WTC11 (cell line): Measurements from ENCODE around the gene TNFSF15. TPM values are rescaled to one million over a fixed set of nuclear protein-coding genes. Genes with fewer than 3 reads are reported as not detected.
A peak's percentile ranks its signal among the peaks of the same experiment; 100 is the strongest.

Experiments
- ATAC-seq: fragments of 200-7000 bp; cut with Tn5 transposase; 2 replicates; pipeline ENCODE4 v1.10.0; 2021; ENCODE audit warnings: mild to moderate bottlenecking, moderate library complexity
- CTCF ChIA-PET: fragments of 300-600 bp; sonication (Branson Sonifier 250); formaldehyde crosslinking; loops from one replicate; lab custom pipeline; 2021; ENCODE audit warnings: antibody characterized with exemption; lab: Charles Lee
- POLR2A ChIA-PET: fragments of 350-600 bp; sonication (Branson Sonifier 250); formaldehyde crosslinking; loops from one replicate; lab custom pipeline; 2021; ENCODE audit warnings: antibody characterized with exemption; lab: Charles Lee
- DNase-seq: peaks from one replicate; pipeline ENCODE4 v3.0.0; 2021; ENCODE audit warnings: low spot score
- H3K27ac Mint-ChIP-seq: 2 replicates; pipeline ENCODE4 v1.8.0; 2021; ENCODE audit warnings: mixed read lengths
- H3K27me3 Mint-ChIP-seq: 2 replicates; pipeline ENCODE4 v1.8.0; 2021; ENCODE audit warnings: low read depth, mild to moderate bottlenecking, moderate library complexity, mixed read lengths
- H3K36me3 Mint-ChIP-seq: 2 replicates; pipeline ENCODE4 v1.8.0; 2021; ENCODE audit warnings: mixed read lengths
- H3K4me1 Mint-ChIP-seq: 2 replicates; pipeline ENCODE4 v1.8.0; 2022; ENCODE audit warnings: mixed read lengths
- H3K4me3 Mint-ChIP-seq: 2 replicates; pipeline ENCODE4 v1.8.0; 2021; ENCODE audit warnings: mild to moderate bottlenecking, moderate library complexity, mixed read lengths
- H3K9me3 Mint-ChIP-seq: 2 replicates; pipeline ENCODE4 v1.8.0; 2021; ENCODE audit warnings: mixed read lengths
- ATF1 ChIP-seq: sonication (generic); formaldehyde crosslinking; IDR thresholded peaks from 2 replicates; pipeline ENCODE4 v1.8.1; 2023; ENCODE audit warnings: mild to moderate bottlenecking, moderate library complexity, missing genetic modification reagents
- CREB1 ChIP-seq: sonication (generic); formaldehyde crosslinking; IDR thresholded peaks from 2 replicates; pipeline ENCODE4 v1.8.0; 2023; ENCODE audit warnings: mild to moderate bottlenecking, missing genetic modification reagents
- CREM ChIP-seq: sonication (generic); formaldehyde crosslinking; IDR thresholded peaks from 2 replicates; pipeline ENCODE4 v1.8.1; 2022; ENCODE audit warnings: mild to moderate bottlenecking, missing genetic modification reagents, moderate library complexity
- FOXJ3 ChIP-seq: sonication (generic); formaldehyde crosslinking; IDR thresholded peaks from 2 replicates; pipeline ENCODE4 v1.9.0; 2021; ENCODE audit warnings: missing genetic modification reagents, mild to moderate bottlenecking, borderline replicate concordance
- NR2C2 ChIP-seq: sonication (generic); formaldehyde crosslinking; IDR thresholded peaks from 2 replicates; pipeline ENCODE4 v1.8.0; 2022; ENCODE audit warnings: mild to moderate bottlenecking, missing genetic modification reagents
- RELA ChIP-seq: sonication (generic); formaldehyde crosslinking; IDR thresholded peaks from 2 replicates; pipeline ENCODE4 v1.8.1; 2022; ENCODE audit warnings: missing genetic modification reagents, mild to moderate bottlenecking, borderline replicate concordance
- RORB ChIP-seq: fragments of 250-450 bp; sonication (Bioruptor Pico); IDR thresholded peaks from 2 replicates; pipeline ENCODE4 v1.9.0; 2021; ENCODE audit warnings: mild to moderate bottlenecking
- SMAD4 ChIP-seq: sonication (generic); formaldehyde crosslinking; IDR thresholded peaks from 2 replicates; pipeline ENCODE4 v1.8.0; 2022; ENCODE audit warnings: mild to moderate bottlenecking, missing genetic modification reagents
- USF1 ChIP-seq: sonication (generic); formaldehyde crosslinking; IDR thresholded peaks from 2 replicates; pipeline ENCODE4 v1.8.0; 2022; ENCODE audit warnings: mild to moderate bottlenecking, missing genetic modification reagents
- ZBTB21 ChIP-seq: sonication (generic); formaldehyde crosslinking; IDR thresholded peaks from 2 replicates; pipeline ENCODE4 v1.8.1; 2023; ENCODE audit warnings: mild to moderate bottlenecking, missing genetic modification reagents, borderline replicate concordance
- ZNF138 ChIP-seq: sonication (generic); formaldehyde crosslinking; conservative IDR thresholded peaks from 2 replicates; pipeline ENCODE4 v1.8.1; 2022; ENCODE audit warnings: mild to moderate bottlenecking, moderate library complexity, missing genetic modification reagents
- ZNF219 ChIP-seq: sonication (generic); formaldehyde crosslinking; IDR thresholded peaks from 2 replicates; pipeline ENCODE4 v1.8.0; 2023; ENCODE audit warnings: missing genetic modification reagents, mild to moderate bottlenecking, borderline replicate concordance
- total RNA-seq: library from RNA; stranded (reverse); gene quantifications from 3 replicates; pipeline ENCODE4 v1.2.3, GENCODE V29; 2021
- TF ChIP-seq, protein P1 (sequence below): sonication (generic); formaldehyde crosslinking; IDR thresholded peaks from 2 replicates; pipeline ENCODE4 v1.8.1; 2022; ENCODE audit warnings: low read depth, mild to moderate bottlenecking, moderate library complexity, missing genetic modification reagents, borderline replicate concordance
- TF ChIP-seq, protein P2 (sequence below): fragments of 250-450 bp; sonication (Bioruptor Pico); conservative IDR thresholded peaks from 2 replicates; pipeline ENCODE4 v1.9.0; 2021; ENCODE audit warnings: mild to moderate bottlenecking
- TF ChIP-seq, protein P3 (sequence below): fragments of 250-450 bp; sonication (Bioruptor Pico); IDR thresholded peaks from 2 replicates; pipeline ENCODE4 v1.9.0; 2021; ENCODE audit warnings: mild to moderate bottlenecking, borderline replicate concordance

The TNFSF15 gene
- total RNA-seq, 1 experiment from 2014 or later, result 0.11 TPM

GRCh38 chr9:114737847-114738246, 68.0 kb downstream of the TNFSF15 start (continued):
- TF ChIP-seq, protein P1, sequence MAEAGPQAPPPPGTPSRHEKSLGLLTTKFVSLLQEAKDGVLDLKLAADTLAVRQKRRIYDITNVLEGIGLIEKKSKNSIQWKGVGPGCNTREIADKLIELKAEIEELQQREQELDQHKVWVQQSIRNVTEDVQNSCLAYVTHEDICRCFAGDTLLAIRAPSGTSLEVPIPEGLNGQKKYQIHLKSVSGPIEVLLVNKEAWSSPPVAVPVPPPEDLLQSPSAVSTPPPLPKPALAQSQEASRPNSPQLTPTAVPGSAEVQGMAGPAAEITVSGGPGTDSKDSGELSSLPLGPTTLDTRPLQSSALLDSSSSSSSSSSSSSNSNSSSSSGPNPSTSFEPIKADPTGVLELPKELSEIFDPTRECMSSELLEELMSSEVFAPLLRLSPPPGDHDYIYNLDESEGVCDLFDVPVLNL (CRISPR knock-in tag), result no peak
- TF ChIP-seq ZNF138 (CRISPR knock-in tag), result no peak

GRCh38 chr9:114737118-114737517, 68.7 kb downstream of the TNFSF15 start:
- ChIA-PET CTCF (interaction anchor here (1.5 to 5.5 kb wide), 5 partner anchors 56 to 277 kb away, joined by 4 to 67 read pairs (median 6); no protein-coding TSS in a partner anchor), POLR2A (no interaction called here)
- no peak overlapping the region for H3K4me3 Mint-ChIP-seq
- ATAC-seq, result peak; percentile 47
- no peaks in the 10 kb centered on the region for H3K4me1 Mint-ChIP-seq
- no peak for TF ChIP-seq RELA (CRISPR knock-in tag)
- no peak for TF ChIP-seq CREM (CRISPR knock-in tag)
- no peak for TF ChIP-seq ZBTB21 (CRISPR knock-in tag)
- no peak for TF ChIP-seq ZNF219 (CRISPR knock-in tag)
- no peak for TF ChIP-seq USF1 (CRISPR knock-in tag)
- TF ChIP-seq RORB (CRISPR knock-in tag), result no peak
- TF ChIP-seq CREB1 (CRISPR knock-in tag), result no peak
- TF ChIP-seq NR2C2, result no peak
- no peak for TF ChIP-seq ZNF138 (CRISPR knock-in tag)
- TF ChIP-seq FOXJ3 (CRISPR knock-in tag), result no peak
- TF ChIP-seq, protein P2, sequence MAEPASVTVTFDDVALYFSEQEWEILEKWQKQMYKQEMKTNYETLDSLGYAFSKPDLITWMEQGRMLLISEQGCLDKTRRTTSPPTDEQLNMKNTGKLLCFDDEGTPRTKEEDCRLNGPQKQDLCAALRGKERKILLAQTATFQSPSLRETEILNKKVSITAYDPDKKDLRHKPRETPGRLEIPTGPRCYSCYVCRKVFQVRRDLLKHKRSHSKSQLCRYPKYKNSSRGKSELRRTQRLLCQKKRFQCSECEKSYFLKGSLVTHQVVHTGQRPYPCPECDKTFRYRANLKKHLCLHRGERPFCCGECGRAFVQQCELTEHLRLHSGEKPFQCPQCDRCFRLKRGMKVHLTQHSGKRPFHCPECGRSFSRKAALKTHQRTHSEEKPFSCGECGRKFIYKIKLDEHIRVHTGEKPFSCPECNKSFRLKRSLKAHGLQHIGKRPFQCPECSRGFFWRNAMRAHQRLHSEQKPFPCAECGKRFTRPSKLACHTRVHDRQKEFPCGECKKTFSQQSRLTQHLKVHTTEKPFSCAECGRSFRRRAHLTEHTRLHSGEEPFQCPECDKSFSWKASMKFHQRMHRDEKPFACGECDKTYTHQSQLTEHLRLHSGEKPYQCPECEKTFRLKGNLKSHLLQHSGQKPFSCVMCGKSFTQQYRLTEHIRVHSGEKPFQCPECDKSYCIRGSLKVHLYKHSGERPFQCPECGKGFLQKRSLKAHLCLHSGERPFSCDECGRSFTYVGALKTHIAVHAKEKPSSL (CRISPR knock-in tag), result no peak
- TF ChIP-seq, protein P3, sequence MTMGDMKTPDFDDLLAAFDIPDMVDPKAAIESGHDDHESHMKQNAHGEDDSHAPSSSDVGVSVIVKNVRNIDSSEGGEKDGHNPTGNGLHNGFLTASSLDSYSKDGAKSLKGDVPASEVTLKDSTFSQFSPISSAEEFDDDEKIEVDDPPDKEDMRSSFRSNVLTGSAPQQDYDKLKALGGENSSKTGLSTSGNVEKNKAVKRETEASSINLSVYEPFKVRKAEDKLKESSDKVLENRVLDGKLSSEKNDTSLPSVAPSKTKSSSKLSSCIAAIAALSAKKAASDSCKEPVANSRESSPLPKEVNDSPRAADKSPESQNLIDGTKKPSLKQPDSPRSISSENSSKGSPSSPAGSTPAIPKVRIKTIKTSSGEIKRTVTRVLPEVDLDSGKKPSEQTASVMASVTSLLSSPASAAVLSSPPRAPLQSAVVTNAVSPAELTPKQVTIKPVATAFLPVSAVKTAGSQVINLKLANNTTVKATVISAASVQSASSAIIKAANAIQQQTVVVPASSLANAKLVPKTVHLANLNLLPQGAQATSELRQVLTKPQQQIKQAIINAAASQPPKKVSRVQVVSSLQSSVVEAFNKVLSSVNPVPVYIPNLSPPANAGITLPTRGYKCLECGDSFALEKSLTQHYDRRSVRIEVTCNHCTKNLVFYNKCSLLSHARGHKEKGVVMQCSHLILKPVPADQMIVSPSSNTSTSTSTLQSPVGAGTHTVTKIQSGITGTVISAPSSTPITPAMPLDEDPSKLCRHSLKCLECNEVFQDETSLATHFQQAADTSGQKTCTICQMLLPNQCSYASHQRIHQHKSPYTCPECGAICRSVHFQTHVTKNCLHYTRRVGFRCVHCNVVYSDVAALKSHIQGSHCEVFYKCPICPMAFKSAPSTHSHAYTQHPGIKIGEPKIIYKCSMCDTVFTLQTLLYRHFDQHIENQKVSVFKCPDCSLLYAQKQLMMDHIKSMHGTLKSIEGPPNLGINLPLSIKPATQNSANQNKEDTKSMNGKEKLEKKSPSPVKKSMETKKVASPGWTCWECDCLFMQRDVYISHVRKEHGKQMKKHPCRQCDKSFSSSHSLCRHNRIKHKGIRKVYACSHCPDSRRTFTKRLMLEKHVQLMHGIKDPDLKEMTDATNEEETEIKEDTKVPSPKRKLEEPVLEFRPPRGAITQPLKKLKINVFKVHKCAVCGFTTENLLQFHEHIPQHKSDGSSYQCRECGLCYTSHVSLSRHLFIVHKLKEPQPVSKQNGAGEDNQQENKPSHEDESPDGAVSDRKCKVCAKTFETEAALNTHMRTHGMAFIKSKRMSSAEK (CRISPR knock-in tag), result no peak
- no peak for TF ChIP-seq ATF1
- TF ChIP-seq, protein P1 (CRISPR knock-in tag), result no peak
- TF ChIP-seq SMAD4, result no peak
- no peak for DNase-seq
- peaks cover 18% of the 10 kb centered on the region for H3K27me3 Mint-ChIP-seq
- no peaks in the 10 kb centered on the region for H3K36me3 Mint-ChIP-seq
- H3K27ac Mint-ChIP-seq, result no peak overlapping the region
- H3K9me3 Mint-ChIP-seq, result no peaks in the 10 kb centered on the region
